Endothelial cell of umbilical vein (primary cell): Measurements from ENCODE around the gene RCOR1.

Experiments
- CTCF ChIP-seq, 2 donors: IDR thresholded peaks; 1 replicate in 1 of 2; 2 replicates in 1 of 2; pipeline ENCODE4 v1.5.1; 2011; ENCODE audit warnings: low read length in 2 of 2, mild to moderate bottlenecking in 2 of 2, moderate library complexity in 2 of 2, control low read depth in 1 of 2, inconsistent platforms in 1 of 2, low read depth in 1 of 2; ENCODE audit not compliant: insufficient read depth in 1 of 2; ENCODE audit errors: extremely low read depth in 1 of 2
- EZH2 ChIP-seq: IDR thresholded peaks from 2 replicates; pipeline ENCODE4 v1.6.1; 2012; ENCODE audit warnings: borderline replicate concordance, low read depth, mild to moderate bottlenecking, moderate library complexity, low read length, inconsistent platforms; ENCODE audit not compliant: severe bottlenecking
- JUN ChIP-seq: IDR thresholded peaks from 2 replicates; pipeline ENCODE4 v1.6.1; 2011; ENCODE audit warnings: borderline replicate concordance, low read depth; ENCODE audit not compliant: insufficient read length, insufficient read depth
- POLR2A ChIP-seq: IDR thresholded peaks from 2 replicates; pipeline ENCODE4 v1.6.1; 2012; ENCODE audit warnings: low read depth, mild to moderate bottlenecking, control low read depth, low read length
- POLR2AphosphoS5 ChIP-seq: IDR thresholded peaks from 2 replicates; pipeline ENCODE4 v1.6.1; 2012; ENCODE audit warnings: low read depth, mild to moderate bottlenecking, control low read depth, low read length, moderate library complexity; ENCODE audit not compliant: insufficient read depth
- TF ChIP-seq, protein P1 (sequence below): IDR thresholded peaks from 2 replicates; pipeline ENCODE4 v1.6.1; 2011; ENCODE audit not compliant: insufficient read depth, insufficient read length

DNA sequence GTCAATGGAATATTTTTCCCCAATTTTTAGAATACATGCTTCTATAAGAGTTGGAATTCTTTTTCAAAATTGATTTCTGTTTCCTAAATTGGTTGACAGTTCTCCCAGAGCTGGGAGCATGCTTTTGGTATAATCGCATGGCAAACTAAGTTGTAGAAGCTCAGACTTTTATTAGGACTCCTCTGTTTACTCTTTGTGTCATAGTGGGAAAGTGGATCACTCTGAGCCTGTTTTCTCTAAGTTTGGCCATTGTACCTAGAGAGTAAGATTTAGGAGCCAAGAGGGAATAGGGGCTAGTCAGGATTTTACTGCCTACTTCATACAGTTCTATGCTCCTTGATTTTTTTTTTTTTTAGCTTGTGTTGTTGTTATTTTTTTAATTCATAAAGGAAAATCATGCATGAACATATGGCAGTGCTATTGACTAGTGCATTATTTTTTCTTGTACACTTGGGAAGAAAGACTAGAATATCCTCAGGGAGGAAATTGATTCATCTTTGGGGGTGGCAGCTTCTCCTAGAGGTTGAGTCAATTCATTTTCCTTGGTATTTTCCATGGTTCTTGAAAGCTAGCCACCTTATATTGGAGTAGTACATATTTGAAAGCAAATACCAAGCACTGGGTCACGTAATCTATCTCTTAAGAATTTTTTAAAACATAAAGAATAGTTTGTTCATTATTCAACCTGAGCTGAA, 107.1 kb downstream of the RCOR1 start:
- no peak for TF ChIP-seq CTCF (IDR thresholded peaks at IDR 0.05; ENCODE audit: extremely low read depth in 1 of 2, insufficient read depth in 1 of 2, low read depth in 1 of 2, low read length in 2 of 2)
- TF ChIP-seq POLR2A, result no peak
- TF ChIP-seq, protein P1, sequence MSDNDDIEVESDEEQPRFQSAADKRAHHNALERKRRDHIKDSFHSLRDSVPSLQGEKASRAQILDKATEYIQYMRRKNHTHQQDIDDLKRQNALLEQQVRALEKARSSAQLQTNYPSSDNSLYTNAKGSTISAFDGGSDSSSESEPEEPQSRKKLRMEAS, result no peak
- TF ChIP-seq EZH2, result no peak
- no peak for TF ChIP-seq POLR2AphosphoS5
- TF ChIP-seq JUN, result no peak
